ENCODE data around the gene RBBP5. TPM values are rescaled to one million over a fixed set of nuclear protein-coding genes. Genes with fewer than 3 reads are reported as not detected.

RBBP5 gene
- total RNA-seq, 1 donor from 2014 or later = 14.7 TPM

DNA sequence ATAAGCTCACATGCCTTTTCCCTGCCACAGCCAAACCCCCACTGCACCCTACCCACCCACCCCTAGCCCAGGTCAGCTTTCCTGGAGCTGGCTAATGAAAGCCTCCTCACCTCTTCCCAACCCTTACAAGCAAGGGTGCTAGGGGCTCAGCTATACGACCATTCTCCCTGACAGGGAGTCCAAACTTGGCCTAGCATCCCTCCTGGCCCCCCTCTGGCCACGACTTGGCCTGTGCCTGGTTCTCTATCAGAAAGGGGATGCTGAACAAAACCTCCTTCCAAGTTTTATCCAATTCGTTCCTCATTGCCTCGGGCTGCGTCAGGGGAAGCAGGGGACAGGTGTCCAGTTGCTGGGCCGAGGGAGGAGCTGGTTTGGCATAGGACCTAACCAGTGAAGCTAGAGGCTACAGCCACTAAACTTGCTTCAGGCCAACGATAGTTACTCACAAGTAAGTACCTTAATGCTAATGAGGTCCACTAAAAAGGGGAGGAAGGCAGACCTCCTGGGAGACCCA lies 46.1 kb downstream of the RBBP5 start:
- H3K27ac Mint-ChIP-seq (ENCODE audit: unreplicated experiment) = no peak overlapping the region
- no peaks in the 10 kb centered on the region for H3K27me3 Mint-ChIP-seq (ENCODE audit: unreplicated experiment)
- H3K4me3 Mint-ChIP-seq (ENCODE audit: unreplicated experiment) = no peak overlapping the region
- TF ChIP-seq, protein P1, sequence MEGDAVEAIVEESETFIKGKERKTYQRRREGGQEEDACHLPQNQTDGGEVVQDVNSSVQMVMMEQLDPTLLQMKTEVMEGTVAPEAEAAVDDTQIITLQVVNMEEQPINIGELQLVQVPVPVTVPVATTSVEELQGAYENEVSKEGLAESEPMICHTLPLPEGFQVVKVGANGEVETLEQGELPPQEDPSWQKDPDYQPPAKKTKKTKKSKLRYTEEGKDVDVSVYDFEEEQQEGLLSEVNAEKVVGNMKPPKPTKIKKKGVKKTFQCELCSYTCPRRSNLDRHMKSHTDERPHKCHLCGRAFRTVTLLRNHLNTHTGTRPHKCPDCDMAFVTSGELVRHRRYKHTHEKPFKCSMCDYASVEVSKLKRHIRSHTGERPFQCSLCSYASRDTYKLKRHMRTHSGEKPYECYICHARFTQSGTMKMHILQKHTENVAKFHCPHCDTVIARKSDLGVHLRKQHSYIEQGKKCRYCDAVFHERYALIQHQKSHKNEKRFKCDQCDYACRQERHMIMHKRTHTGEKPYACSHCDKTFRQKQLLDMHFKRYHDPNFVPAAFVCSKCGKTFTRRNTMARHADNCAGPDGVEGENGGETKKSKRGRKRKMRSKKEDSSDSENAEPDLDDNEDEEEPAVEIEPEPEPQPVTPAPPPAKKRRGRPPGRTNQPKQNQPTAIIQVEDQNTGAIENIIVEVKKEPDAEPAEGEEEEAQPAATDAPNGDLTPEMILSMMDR (IDR thresholded peaks at IDR 0.05) = no peak
- no peaks in the 10 kb centered on the region for H3K9me3 Mint-ChIP-seq (ENCODE audit: unreplicated experiment)
- H3K4me1 Mint-ChIP-seq (ENCODE audit: unreplicated experiment) = no peaks in the 10 kb centered on the region
- H3K36me3 Mint-ChIP-seq (ENCODE audit: unreplicated experiment) = no peaks in the 10 kb centered on the region
- no peak for DNase-seq (ENCODE audit: extremely low spot score, unreplicated experiment)

DNA sequence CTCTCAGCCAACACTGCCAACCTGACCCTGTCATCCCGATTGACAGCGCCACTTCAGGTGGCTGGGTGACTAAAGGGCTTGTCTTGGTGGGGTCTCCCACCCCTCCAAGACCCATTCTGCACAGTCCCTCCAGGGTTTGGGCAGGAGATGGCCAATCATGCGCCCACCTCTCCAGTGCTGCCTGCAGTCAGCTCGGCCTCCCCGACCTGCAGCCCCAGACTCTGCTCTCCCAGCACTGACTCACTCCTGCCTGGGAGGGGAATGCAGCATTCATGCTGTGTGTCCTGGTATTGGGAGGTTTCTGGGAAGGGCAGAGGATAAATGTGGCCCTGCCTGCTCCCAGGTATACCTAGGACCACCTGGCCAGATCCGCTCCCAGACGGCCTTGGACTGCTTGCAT lies 47.3 kb downstream of the RBBP5 start:
- TF ChIP-seq, protein P1 (IDR thresholded peaks at IDR 0.05) = no peak
- Mint-ChIP-seq H3K27me3 (ENCODE audit: unreplicated experiment) (no peaks in the 10 kb centered on the region), H3K27ac (ENCODE audit: unreplicated experiment) (no peak overlapping the region), H3K9me3 (ENCODE audit: unreplicated experiment) (no peaks in the 10 kb centered on the region), H3K4me1 (ENCODE audit: unreplicated experiment) (no peaks in the 10 kb centered on the region), H3K4me3 (ENCODE audit: unreplicated experiment) (no peak overlapping the region), H3K36me3 (ENCODE audit: unreplicated experiment) (no peaks in the 10 kb centered on the region)
- DNase-seq (ENCODE audit: extremely low spot score, unreplicated experiment) = no peak

DNA sequence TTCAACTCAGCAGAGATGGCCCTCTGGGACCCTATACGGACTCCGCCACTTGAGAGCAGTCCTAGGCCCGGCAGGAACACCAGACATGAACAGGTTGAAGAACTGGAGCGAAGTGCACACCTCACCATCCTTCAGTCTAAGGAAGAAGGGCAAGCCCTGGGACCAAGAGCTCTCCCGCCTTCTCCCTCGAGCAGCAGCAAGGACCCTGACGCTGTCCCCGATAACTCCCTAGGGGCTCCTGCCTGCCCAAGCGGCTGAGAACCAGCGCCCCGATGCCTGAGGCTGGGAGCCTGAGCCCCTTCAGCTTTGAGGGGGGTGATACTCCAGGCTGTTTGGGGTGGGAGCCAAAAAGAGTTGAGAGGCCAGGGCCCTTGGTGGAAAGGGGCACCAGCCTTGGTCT lies 47.7 kb downstream of the RBBP5 start:
- no peaks in the 10 kb centered on the region for H3K4me1 Mint-ChIP-seq (ENCODE audit: unreplicated experiment)
- H3K9me3 Mint-ChIP-seq (ENCODE audit: unreplicated experiment) = no peaks in the 10 kb centered on the region
- H3K36me3 Mint-ChIP-seq (ENCODE audit: unreplicated experiment) = no peaks in the 10 kb centered on the region
- H3K4me3 Mint-ChIP-seq (ENCODE audit: unreplicated experiment) = no peak overlapping the region
- TF ChIP-seq, protein P1 (IDR thresholded peaks at IDR 0.05) = no peak
- no peak for DNase-seq (ENCODE audit: extremely low spot score, unreplicated experiment)
- no peaks in the 10 kb centered on the region for H3K27me3 Mint-ChIP-seq (ENCODE audit: unreplicated experiment)
- no peak overlapping the region for H3K27ac Mint-ChIP-seq (ENCODE audit: unreplicated experiment)

DNA sequence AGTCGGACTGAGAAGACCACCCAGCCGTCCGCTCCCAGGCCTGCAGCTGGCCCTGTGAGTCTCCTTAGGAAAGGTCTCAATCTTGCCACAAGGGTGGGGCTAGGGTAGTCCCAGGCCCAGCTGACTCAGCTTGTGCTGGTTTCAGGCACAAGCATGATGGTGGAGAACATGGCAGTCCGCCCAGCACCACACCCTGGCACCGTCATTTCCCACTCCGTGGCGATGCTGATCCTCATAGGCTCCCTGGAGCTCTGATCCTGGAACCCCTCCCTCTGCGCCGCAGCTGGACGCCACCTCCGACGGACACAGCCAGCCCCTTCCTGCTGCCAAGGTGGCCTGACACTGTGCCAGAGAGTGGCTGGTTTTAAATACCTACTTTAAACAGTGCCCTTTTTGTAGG lies 48.3 kb downstream of the RBBP5 start:
- H3K4me3 Mint-ChIP-seq (ENCODE audit: unreplicated experiment) = no peak overlapping the region
- no peaks in the 10 kb centered on the region for H3K36me3 Mint-ChIP-seq (ENCODE audit: unreplicated experiment)
- H3K9me3 Mint-ChIP-seq (ENCODE audit: unreplicated experiment) = no peaks in the 10 kb centered on the region
- no peak overlapping the region for H3K27ac Mint-ChIP-seq (ENCODE audit: unreplicated experiment)
- TF ChIP-seq, protein P1 (IDR thresholded peaks at IDR 0.05) = no peak
- H3K4me1 Mint-ChIP-seq (ENCODE audit: unreplicated experiment) = peaks cover 2% of the 10 kb centered on the region
- no peaks in the 10 kb centered on the region for H3K27me3 Mint-ChIP-seq (ENCODE audit: unreplicated experiment)
- DNase-seq (ENCODE audit: extremely low spot score, unreplicated experiment) = no peak

DNA sequence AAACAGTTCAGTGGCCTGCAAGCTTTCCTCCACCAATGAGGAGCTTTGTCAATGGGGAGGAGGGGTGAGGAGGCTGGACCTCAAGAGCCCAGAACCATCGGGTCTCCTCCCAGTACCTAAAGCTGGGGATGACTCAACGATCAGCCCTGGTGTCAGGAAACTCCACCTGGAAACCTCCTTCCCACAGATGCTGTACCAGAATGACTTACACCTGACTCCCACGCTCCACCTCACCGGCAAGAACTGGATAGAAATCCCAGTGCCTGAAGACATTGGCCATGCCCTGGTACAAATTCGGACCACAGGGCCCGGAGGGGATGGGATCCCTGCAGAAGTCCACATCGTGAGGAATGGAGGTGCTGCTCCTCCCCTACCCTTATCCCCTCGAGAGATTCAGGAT lies 48.9 kb downstream of the RBBP5 start:
- Mint-ChIP-seq H3K9me3 (ENCODE audit: unreplicated experiment) (no peaks in the 10 kb centered on the region), H3K4me1 (ENCODE audit: unreplicated experiment) (peaks cover 2% of the 10 kb centered on the region), H3K36me3 (ENCODE audit: unreplicated experiment) (no peaks in the 10 kb centered on the region), H3K27me3 (ENCODE audit: unreplicated experiment) (peaks cover under 1% of the 10 kb centered on the region), H3K4me3 (ENCODE audit: unreplicated experiment) (no peak overlapping the region), H3K27ac (ENCODE audit: unreplicated experiment) (no peak overlapping the region)
- no peak for DNase-seq (ENCODE audit: extremely low spot score, unreplicated experiment)
- TF ChIP-seq, protein P1 (IDR thresholded peaks at IDR 0.05) = no peak
